GM23338 (cell line): ENCODE measurements around the gene SUSD1. TPM values are rescaled to one million over a fixed set of nuclear protein-coding genes. Genes with fewer than 3 reads are reported as not detected.

Source experiments
- ATAC-seq: fragments of 200-7000 bp; cut with Tn5 transposase; 3 replicates; pipeline ENCODE4 v1.9.1; 2020
- DNase-seq: peaks from one replicate; pipeline ENCODE4 v3.0.0-alpha.2; 2015; ENCODE audit warnings: low spot score
- H2AFZ ChIP-seq: fragments of 200-600 bp; sonication (generic); 2 replicates; pipeline ENCODE4 v1.8.0; 2016; ENCODE audit warnings: antibody characterized with exemption, mild to moderate bottlenecking, moderate library complexity
- H3F3A ChIP-seq: fragments of 200-600 bp; sonication (generic); replicated peaks from 2 replicates; pipeline ENCODE4 v1.8.0; 2017; ENCODE audit warnings: antibody characterized with exemption, mixed run types, low read depth
- H3K27ac ChIP-seq: fragments of 200-600 bp; sonication (generic); 2 replicates; pipeline ENCODE4 v1.6.1; 2016; ENCODE audit warnings: low read depth
- H3K27me3 ChIP-seq: fragments of 200-600 bp; sonication (generic); 2 replicates; pipeline ENCODE4 v1.8.0; 2016; ENCODE audit warnings: mild to moderate bottlenecking, mixed run types, moderate library complexity; ENCODE audit not compliant: insufficient read depth
- H3K36me3 ChIP-seq: fragments of 200-600 bp; sonication (generic); 2 replicates; pipeline ENCODE4 v1.8.0; 2016; ENCODE audit warnings: mild to moderate bottlenecking; ENCODE audit not compliant: insufficient read depth
- H3K4me1 ChIP-seq: fragments of 200-600 bp; sonication (generic); 2 replicates; pipeline ENCODE4 v1.8.0; 2016; ENCODE audit warnings: mild to moderate bottlenecking, moderate library complexity; ENCODE audit not compliant: insufficient read depth
- H3K4me2 ChIP-seq: fragments of 200-600 bp; sonication (generic); 2 replicates; pipeline ENCODE4 v1.7.1; 2017; ENCODE audit warnings: mixed run types
- H3K4me3 ChIP-seq: fragments of 200-600 bp; sonication (generic); 2 replicates; pipeline ENCODE4 v1.6.1; 2016; ENCODE audit warnings: mixed run types
- H3K79me2 ChIP-seq: fragments of 200-600 bp; sonication (generic); replicated peaks from 2 replicates; pipeline ENCODE4 v1.8.0; 2017; ENCODE audit warnings: mild to moderate bottlenecking; ENCODE audit not compliant: insufficient read depth
- H3K9me2 ChIP-seq: fragments of 200-600 bp; sonication (generic); 2 replicates; pipeline ENCODE4 v1.8.0; 2017; ENCODE audit not compliant: insufficient read depth
- H4K20me1 ChIP-seq: fragments of 200-600 bp; sonication (generic); replicated peaks from 2 replicates; pipeline ENCODE4 v1.8.0; 2017; ENCODE audit warnings: mild to moderate bottlenecking; ENCODE audit not compliant: insufficient read depth
- H3K27ac Mint-ChIP-seq: 2 replicates; pipeline ENCODE4 v1.8.0; 2020; ENCODE audit warnings: inconsistent platforms, mild to moderate bottlenecking, moderate library complexity, mixed read lengths
- H3K27me3 Mint-ChIP-seq: 3 replicates; pipeline ENCODE4 v1.8.0; 2022; ENCODE audit warnings: low read depth, mild to moderate bottlenecking, moderate library complexity, mixed read lengths, inconsistent platforms; ENCODE audit not compliant: insufficient read depth, poor library complexity
- H3K36me3 Mint-ChIP-seq: 3 replicates; pipeline ENCODE4 v1.8.0; 2021; ENCODE audit warnings: low read depth, mild to moderate bottlenecking, inconsistent platforms, moderate library complexity, mixed read lengths
- H3K4me1 Mint-ChIP-seq: 3 replicates; pipeline ENCODE4 v1.8.0; 2020; ENCODE audit warnings: mild to moderate bottlenecking, inconsistent platforms, mixed read lengths
- H3K4me3 Mint-ChIP-seq: 3 replicates; pipeline ENCODE4 v1.8.0; 2021; ENCODE audit warnings: moderate library complexity, mild to moderate bottlenecking, inconsistent platforms, mixed read lengths
- H3K9me3 Mint-ChIP-seq: 3 replicates; pipeline ENCODE4 v1.8.0; 2020; ENCODE audit warnings: moderate library complexity, mild to moderate bottlenecking, inconsistent platforms, mixed read lengths
- CREB1 ChIP-seq: fragments of 250-450 bp; sonication (Bioruptor Pico); IDR thresholded peaks from 2 replicates; pipeline ENCODE4 v1.5.0; 2020; ENCODE audit warnings: low read depth, mild to moderate bottlenecking, moderate library complexity
- EZH2 ChIP-seq: fragments of 200-600 bp; sonication (generic); IDR thresholded peaks from one replicate; pipeline ENCODE4 v1.8.0; 2017; ENCODE audit warnings: antibody characterized with exemption, mild to moderate bottlenecking, low read depth; ENCODE audit not compliant: unreplicated experiment
- EZH2phosphoT487 ChIP-seq: fragments of 200-600 bp; sonication (generic); IDR thresholded peaks from one replicate; pipeline ENCODE4 v1.8.1; 2018; ENCODE audit warnings: antibody characterized with exemption; ENCODE audit not compliant: unreplicated experiment
- POLR2AphosphoS5 ChIP-seq: IDR thresholded peaks from 2 replicates; pipeline ENCODE4 v1.6.1; 2016; ENCODE audit warnings: antibody characterized with exemption, low read depth
- STAT1 ChIP-seq: IDR thresholded peaks from one replicate; pipeline ENCODE4 v1.6.1; 2016; ENCODE audit warnings: antibody characterized with exemption; ENCODE audit not compliant: unreplicated experiment
- ZNF114 ChIP-seq: fragments of 250-450 bp; sonication (Bioruptor Pico); IDR thresholded peaks from 2 replicates; pipeline ENCODE4 v1.5.0; 2020; ENCODE audit warnings: mild to moderate bottlenecking, moderate library complexity
- ZNF331 ChIP-seq: fragments of 250-450 bp; sonication (Bioruptor Pico); IDR thresholded peaks from 2 replicates; pipeline ENCODE4 v1.5.0; 2020; ENCODE audit warnings: low read depth, mild to moderate bottlenecking, moderate library complexity
- polyA plus RNA-seq: library from polyadenylated mRNA; unstranded; fragments of >200 nt; fragmentation: Nextera tagmentation; extraction: Ambion mirVana; gene quantifications from 2 replicates; pipeline ENCODE4 v1.2.1, GENCODE V29; 2016
- total RNA-seq: library from RNA; depleted of rRNA; stranded (reverse); fragments of >200 nt; shearing (Covaris generic); gene quantifications from 2 replicates; pipeline ENCODE4 v1.2.3, GENCODE V29; 2014
- TF ChIP-seq, protein P1 (sequence below): fragments of 250-450 bp; sonication (Bioruptor Pico); IDR thresholded peaks from 2 replicates; pipeline ENCODE4 v1.5.0; 2020; ENCODE audit warnings: mild to moderate bottlenecking, moderate library complexity

SUSD1 gene
- total and polyA plus RNA-seq, 2 experiments from 2014 or later: 1.2 to 6.4 TPM

DNA sequence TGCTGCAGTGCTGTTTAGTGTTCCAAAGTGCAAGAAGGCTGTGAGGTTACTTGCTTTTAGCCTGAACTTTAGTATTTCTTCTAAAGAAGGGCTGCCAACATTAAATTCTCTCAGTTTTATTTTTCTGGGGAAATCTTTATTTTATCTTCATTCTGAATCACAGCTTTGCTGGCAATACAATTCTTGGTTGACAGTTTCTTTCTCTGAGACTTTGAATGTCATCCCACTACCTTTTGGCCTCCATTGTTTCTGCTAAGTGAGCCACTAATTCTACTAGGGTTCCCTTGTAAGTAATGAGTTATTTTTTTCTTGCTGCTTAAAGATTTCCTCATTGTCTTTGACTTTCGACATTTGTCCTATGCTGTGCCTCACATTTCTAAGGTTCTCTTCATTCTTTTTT, 32.4 kb upstream of the SUSD1 start:
- H3K9me2 ChIP-seq: peaks cover 6% of the 10 kb centered on the region; the same call in 1 of the 2 replicates
- H3K27me3 ChIP-seq: no peaks in the 10 kb centered on the region
- H3K4me3 ChIP-seq: no peak overlapping the region
- TF ChIP-seq ZNF331 (no peak), EZH2phosphoT487 (no peak), POLR2AphosphoS5 (no peak), ZNF114 (no peak), CREB1 (CRISPR knock-in tag) (no peak)
- TF ChIP-seq, protein P1, sequence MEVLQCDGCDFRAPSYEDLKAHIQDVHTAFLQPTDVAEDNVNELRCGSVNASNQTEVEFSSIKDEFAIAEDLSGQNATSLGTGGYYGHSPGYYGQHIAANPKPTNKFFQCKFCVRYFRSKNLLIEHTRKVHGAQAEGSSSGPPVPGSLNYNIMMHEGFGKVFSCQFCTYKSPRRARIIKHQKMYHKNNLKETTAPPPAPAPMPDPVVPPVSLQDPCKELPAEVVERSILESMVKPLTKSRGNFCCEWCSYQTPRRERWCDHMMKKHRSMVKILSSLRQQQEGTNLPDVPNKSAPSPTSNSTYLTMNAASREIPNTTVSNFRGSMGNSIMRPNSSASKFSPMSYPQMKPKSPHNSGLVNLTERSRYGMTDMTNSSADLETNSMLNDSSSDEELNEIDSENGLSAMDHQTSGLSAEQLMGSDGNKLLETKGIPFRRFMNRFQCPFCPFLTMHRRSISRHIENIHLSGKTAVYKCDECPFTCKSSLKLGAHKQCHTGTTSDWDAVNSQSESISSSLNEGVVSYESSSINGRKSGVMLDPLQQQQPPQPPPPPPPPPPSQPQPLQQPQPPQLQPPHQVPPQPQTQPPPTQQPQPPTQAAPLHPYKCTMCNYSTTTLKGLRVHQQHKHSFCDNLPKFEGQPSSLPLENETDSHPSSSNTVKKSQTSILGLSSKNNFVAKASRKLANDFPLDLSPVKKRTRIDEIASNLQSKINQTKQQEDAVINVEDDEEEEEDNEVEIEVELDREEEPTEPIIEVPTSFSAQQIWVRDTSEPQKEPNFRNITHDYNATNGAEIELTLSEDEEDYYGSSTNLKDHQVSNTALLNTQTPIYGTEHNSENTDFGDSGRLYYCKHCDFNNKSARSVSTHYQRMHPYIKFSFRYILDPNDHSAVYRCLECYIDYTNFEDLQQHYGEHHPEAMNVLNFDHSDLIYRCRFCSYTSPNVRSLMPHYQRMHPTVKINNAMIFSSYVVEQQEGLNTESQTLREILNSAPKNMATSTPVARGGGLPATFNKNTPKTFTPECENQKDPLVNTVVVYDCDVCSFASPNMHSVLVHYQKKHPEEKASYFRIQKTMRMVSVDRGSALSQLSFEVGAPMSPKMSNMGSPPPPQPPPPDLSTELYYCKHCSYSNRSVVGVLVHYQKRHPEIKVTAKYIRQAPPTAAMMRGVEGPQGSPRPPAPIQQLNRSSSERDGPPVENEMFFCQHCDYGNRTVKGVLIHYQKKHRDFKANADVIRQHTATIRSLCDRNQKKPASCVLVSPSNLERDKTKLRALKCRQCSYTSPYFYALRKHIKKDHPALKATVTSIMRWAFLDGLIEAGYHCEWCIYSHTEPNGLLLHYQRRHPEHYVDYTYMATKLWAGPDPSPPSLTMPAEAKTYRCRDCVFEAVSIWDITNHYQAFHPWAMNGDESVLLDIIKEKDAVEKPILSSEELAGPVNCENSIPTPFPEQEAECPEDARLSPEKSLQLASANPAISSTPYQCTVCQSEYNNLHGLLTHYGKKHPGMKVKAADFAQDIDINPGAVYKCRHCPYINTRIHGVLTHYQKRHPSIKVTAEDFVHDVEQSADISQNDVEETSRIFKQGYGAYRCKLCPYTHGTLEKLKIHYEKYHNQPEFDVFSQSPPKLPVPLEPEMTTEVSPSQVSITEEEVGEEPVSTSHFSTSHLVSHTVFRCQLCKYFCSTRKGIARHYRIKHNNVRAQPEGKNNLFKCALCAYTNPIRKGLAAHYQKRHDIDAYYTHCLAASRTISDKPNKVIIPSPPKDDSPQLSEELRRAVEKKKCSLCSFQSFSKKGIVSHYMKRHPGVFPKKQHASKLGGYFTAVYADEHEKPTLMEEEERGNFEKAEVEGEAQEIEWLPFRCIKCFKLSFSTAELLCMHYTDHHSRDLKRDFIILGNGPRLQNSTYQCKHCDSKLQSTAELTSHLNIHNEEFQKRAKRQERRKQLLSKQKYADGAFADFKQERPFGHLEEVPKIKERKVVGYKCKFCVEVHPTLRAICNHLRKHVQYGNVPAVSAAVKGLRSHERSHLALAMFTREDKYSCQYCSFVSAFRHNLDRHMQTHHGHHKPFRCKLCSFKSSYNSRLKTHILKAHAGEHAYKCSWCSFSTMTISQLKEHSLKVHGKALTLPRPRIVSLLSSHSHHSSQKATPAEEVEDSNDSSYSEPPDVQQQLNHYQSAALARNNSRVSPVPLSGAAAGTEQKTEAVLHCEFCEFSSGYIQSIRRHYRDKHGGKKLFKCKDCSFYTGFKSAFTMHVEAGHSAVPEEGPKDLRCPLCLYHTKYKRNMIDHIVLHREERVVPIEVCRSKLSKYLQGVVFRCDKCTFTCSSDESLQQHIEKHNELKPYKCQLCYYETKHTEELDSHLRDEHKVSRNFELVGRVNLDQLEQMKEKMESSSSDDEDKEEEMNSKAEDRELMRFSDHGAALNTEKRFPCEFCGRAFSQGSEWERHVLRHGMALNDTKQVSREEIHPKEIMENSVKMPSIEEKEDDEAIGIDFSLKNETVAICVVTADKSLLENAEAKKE (CRISPR knock-in tag): no peak
- no peak for DNase-seq
- H3K79me2 ChIP-seq: no peaks in the 10 kb centered on the region
- no peaks in the 10 kb centered on the region for H4K20me1 ChIP-seq
- 0 out of 2 replicates have a peak, but pooled peaks cover 2% of the 10 kb centered on the region for H3F3A ChIP-seq
- Mint-ChIP-seq H3K9me3 (peaks cover 10% of the 10 kb centered on the region; the same call in 2 of the 3 replicates), H3K36me3 (peaks cover 21% of the 10 kb centered on the region), H3K4me1 (no peaks in the 10 kb centered on the region), H3K27me3 (no peaks in the 10 kb centered on the region), H3K4me3 (no peak overlapping the region), H3K27ac (no peak overlapping the region)
- ATAC-seq: no peak
- no peaks in the 10 kb centered on the region for H3K4me1 ChIP-seq
- no peak overlapping the region for H3K4me2 ChIP-seq
- no peak overlapping the region for H2AFZ ChIP-seq
- no peak overlapping the region for H3K27ac ChIP-seq
- H3K36me3 ChIP-seq: peaks cover 6% of the 10 kb centered on the region; the same call in 1 of the 2 replicates

DNA sequence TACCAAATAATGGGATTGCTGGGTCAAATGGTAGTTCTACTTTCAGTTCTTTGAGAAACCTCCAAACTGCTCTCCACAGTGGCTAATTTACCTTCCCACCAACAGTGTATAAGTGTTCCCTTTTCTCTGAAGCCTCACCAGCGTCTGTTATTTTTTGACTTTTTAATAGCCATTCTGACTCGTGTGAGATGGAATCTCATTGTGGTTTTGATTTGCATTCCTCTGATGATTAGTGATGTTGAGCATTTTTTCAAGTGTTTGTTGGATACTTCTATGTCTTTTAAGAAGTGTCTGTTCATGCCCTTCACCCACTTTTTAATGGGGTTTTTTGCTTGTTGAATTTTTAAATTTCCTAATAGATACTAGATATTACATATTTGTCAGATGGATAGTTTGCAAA, 28.4 kb upstream of the SUSD1 start:
- Histone ChIP-seq H3K4me2 (no peak overlapping the region), H3K4me3 (no peak overlapping the region), H3K79me2 (no peaks in the 10 kb centered on the region), H3K36me3 (peaks cover 6% of the 10 kb centered on the region; the same call in 1 of the 2 replicates), H3K27ac (no peak overlapping the region), H3F3A (0 out of 2 replicates have a peak, but pooled peaks cover 2% of the 10 kb centered on the region), H2AFZ (no peak overlapping the region), H3K9me2 (no peaks in the 10 kb centered on the region), H3K4me1 (no peaks in the 10 kb centered on the region), H4K20me1 (no peaks in the 10 kb centered on the region), H3K27me3 (no peaks in the 10 kb centered on the region)
- Mint-ChIP-seq H3K27me3 (no peaks in the 10 kb centered on the region), H3K36me3 (peaks cover 13% of the 10 kb centered on the region), H3K4me1 (no peaks in the 10 kb centered on the region), H3K27ac (no peak overlapping the region), H3K9me3 (peaks cover 9% of the 10 kb centered on the region; the same call in 2 of the 3 replicates), H3K4me3 (no peak overlapping the region)
- ATAC-seq (no peak), DNase-seq (no peak)
- TF ChIP-seq EZH2 (no peak), ZNF331 (no peak), STAT1 (no peak)
